GM19455 (cell line): ENCODE data around the gene EFR3B.
"Not testable (repeated sequence)": the region's sequence is repeated elsewhere in the genome, so short reads cannot be mapped to it uniquely, and the experiment has no call there.

ENCODE experiments used
- ATAC-seq: cut with Tn5 transposase; IDR thresholded peaks from one replicate; pipeline ENCODE4 v1.9.1; 2021; ENCODE audit not compliant: unreplicated experiment

Gene EFR3B

DNA sequence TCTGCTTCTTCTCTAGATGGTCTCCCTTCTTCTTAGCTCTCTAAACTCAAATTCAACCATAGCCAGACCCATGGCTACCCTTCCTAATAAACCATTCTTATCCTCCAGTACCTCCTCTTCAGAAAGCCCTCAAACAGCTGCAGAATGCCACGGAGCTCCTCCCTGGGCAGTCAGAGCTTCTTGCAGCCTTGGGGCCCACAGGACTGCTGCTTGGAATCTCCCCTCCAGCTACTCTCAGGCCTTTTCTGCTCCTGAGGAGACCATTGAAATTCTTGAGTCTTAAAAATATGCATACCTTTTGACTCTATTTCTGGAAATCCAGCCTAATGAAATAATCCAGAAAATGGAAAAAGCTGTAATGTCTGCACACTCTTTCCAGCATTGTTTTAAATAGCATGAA lies 30.7 kb downstream of the EFR3B start:
- ATAC-seq, result no peak

DNA sequence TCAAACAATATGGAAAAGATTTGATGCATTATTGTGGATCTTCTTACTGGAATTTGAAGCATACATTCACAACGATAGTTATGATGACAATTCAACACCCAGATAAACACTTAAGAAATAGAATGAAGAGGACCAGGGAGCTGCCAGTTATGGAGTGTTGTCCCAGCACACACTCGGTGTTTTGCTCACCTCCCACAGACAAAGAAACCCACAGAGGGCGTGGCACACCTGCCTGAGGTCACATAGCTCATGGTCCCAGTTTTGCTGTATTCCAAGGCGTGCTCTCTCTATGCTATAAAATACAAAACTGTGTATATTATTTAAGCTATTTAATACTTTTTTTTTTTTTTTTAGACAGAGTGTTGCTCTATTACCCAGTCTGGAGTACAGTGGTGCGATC lies 31.1 kb downstream of the EFR3B start:
- ATAC-seq, result no peak

DNA sequence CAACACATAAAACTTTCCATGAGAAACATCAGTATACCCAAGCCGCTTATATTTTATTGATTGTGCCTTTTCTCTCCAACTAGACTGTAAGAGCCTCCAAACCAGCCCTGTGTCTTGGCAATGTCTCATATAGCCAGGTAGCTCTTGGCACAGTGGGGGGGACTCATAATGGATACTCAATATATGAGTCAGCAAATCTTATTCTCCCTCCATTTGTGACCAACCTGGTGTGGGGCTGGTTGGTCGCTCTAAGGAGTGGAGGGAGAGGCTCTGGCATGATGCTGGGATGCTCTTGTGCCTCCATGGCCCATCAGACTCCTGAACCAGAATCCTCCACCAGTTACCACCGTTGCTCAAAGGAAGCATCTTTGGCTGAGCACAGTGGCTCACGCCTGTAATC lies 32.0 kb downstream of the EFR3B start:
- no peak for ATAC-seq

DNA sequence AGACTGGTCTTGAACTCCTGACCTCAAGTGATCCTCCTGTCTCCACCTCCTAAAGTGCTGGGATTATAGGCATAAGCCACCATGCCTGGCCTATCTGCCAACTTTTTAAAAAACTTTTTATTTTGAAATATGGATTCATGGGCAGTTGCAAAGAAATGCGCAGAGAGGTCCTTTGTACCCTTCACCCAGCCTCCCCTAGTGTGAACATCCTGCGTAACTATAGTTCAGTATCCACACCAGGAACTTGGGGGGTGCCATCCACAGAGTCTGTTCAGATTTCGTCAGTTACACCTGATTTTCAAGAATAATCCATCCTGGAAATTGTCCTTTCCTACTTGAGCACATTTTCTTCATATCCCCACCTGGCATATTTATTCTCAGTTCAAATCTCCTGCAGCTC lies 33.0 kb downstream of the EFR3B start:
- no peak for ATAC-seq

DNA sequence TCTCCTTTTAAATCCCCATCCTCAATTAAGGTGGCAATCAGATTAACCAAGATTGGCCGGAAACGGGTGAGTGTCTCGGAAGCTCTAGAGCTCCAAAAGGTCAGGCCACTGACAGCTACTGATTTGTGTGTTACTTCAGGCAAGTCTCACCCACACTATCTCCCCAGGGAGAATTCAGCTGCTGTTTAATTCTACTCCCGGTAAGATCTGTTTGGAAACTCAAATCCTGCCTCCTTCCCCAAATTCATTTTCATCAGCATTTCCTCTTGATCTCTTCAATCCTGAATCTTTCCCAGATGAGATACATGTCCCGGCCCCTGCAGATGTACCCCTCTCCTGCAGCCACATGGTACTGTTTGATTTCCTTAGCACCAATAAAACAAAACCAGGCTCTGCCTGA lies 34.9 kb downstream of the EFR3B start:
- ATAC-seq, result no peak

DNA sequence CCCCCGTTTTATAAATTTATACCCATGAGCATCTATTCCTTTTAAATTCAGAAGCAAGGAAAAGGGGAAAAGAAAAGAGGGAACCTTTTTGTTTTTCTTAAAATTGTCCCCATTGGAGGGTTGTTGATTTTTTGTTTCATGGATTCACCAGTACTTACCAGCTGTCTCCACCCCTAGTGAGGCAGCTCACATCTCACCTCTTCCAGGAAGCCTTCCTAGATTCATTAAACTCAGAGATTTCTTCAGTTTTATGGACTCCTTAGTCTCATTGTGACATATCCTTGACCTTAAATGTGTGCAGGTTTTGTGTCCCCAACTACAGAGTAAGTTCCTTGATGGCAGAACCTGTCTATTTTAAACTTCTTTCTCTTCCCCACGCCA lies 35.9 kb downstream of the EFR3B start:
- ATAC-seq, result no peak

DNA sequence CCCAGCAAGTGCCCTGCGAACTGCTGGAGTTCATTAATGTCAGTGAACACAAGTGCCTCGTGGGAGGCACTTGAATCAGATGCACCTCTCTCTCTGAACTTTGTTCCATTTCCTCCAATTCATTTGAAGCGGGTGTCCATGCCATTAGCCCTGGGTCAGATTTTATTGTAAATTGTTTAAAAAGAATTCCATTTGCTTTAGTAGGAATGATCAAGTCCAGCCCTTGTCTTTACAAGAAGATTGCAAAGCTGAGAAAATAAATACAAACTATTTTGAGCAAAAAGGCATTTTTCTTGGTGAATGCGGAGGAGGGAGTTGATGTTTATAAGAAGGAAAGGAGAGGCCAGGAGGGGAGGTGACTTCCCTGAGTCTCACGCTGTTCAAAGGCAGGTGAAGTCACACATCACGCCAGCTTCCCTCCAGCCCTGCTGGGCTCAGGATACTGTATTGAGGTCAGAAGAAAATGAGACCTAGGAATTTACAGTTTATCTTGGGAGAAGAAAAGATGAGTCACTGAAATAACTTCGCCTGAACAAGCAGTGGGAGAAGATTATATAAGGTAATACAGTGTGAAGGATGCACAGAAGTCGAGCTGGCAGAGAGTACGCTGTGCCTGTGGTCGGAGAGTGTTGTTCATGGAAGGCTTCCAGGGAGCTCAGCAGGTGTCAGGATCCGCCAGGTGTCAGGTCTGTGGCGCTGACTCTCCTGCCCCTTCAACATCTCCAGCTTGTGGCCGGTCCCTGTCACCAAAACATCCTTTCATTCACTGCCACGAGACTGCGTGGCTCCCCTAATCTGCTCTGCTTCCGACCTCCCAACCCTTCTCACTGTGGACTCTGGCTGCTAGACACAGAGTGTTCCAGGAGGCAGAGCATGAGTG lies 36.5 kb downstream of the EFR3B start:
- ATAC-seq, result no peak

DNA sequence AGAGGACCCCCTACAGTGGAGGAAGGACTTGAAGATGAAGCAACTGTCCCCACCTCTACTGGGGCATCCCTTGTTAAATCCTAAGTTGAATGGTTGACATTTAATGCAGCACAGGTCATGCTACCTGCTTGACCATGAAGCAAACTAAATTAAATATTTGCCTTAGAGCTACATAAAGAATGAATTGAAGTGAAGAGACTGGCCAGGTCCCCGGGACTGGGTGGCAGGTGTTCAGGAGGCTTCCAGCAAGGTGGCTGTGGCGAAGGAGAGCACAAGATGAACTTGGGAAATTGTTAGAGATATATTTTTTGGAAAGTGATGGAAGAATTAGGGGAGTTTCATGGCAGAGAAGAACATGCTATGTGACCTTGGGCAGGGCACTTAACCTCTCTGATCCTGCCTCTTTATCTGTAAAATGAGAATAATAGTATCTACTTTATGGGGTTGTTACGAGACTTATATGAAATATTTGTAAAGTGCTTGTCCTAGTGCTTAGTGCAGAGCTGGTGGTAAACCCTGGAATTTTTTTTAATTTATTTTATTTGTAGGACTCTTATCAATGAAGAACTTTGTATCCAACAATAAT lies 37.3 kb downstream of the EFR3B start:
- no peak for ATAC-seq

DNA sequence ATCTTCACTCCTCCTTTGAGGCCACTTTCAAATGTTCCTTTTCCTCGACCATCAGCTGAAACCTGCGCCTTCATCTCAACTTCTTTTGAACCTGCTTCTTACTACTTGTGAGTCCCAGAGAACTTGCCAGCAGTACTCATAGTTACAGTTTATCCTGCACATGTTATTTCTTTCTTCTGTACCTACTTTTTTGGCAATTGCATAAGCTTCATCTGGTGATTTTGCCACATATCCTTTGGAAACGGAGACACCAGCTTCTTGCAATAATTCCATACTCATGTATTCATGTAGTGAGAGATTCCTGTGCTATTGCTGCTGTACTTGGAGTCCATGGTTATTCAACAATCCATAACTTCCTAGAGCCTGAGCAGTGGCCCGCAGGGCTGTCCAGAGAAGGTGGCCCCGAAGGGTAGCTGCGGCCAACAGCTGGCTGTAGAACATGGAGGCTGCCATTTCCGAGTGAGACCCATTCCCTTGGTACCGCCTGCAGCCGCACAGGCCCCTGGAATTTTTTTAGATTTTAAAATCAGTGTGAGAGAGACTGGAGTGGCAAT lies 39.4 kb downstream of the EFR3B start:
- ATAC-seq, result no peak

DNA sequence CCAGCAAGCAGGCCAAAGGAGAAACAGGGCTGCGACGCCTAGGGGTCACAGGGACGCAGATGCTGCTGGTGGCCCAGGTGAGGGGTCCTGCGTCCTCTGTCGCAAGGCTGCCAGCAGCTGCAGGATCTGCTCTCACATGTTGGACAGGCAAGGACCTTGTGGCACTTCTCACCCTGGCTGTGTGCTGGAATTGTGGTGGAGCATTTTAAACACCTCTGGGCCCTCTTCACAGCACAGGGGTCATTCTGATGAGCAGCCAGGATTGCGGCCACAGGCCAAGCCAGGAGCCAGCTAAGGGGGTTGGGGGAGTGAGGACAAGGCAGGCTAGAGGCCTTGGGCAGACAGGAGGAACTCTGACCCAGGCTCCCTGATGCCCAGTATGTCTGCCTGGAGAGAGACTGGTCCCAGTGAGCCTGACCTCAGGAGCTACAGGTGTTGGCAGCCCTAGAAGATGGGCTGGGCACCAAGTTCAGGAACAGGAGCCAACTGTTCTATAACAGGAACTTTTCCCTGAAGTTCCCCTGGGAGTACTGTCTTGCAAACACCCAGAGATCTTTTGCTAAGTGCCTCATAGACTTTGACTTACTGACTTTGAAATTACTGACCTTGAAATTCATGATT lies 40.2 kb downstream of the EFR3B start:
- no peak for ATAC-seq

DNA sequence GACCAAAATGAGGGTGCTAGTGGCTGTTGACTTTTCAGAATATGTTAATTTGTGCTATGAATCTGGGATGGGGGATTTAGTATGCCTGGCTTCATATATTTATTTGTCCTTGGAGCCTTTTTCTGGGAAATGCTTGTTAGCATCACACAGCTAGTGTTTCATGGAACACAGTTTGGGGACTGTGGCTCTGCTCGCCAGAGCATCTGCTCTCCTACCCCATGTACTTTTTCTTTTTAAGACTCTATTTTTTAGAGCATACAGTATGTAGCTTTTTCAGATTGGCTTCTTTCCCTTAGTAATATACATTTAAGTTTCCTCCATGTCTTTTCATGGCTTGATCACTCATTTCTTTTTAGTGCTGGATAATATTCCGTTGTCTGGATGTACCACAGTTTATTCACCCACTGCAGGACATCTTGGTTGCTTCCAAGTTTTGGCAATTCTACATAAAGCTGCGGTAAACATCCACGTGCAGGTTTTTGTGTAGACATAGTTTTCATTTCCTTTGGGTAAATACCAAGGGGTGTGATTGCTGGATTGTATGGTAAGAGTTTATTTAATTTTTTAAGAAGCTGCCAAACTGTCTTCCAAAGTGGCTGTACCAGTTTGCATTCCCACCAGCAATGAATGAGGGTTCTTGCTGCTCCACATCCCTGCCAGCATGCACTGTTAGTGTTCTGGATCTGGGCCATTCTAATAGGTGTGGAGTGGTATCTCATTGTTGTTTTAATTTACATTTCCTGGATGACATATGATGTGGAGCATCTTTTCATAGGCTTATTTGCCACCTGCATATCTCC lies 44.1 kb downstream of the EFR3B start:
- ATAC-seq, result no peak

DNA sequence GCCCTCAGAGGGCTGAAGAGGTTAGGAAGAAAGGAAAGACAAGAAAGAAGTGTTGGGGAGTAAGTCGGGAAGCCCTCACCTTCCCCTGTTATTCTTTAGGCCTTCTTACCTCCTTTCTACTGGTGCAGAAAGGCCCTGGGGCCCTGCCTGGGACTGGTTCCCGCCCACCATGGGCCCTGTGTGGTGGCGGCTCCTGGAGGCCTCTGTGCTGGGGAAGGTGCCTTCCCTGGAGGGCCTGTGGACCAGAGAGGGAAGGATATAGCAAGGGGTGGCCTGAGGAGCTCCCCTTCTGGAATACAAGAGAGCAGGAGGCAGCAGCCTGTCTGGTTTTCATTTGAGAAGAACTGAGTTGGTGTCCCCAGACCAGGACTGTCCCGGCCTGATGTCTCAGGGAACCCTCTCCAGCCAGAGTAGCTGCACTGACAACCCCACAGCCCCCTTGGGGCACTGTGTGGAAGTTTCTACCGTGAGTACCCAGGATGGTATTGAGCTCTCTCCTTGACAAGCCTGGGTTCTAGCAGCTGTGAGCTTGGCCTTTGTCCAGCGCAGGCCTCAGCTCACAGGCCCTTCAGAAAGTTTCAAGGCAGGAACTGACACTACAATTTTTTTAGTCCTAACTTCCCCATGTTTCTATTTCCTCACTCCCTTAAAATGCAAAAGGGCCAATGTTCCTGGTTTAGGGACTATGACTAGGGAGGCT lies 47.1 kb downstream of the EFR3B start:
- ATAC-seq, result no peak

DNA sequence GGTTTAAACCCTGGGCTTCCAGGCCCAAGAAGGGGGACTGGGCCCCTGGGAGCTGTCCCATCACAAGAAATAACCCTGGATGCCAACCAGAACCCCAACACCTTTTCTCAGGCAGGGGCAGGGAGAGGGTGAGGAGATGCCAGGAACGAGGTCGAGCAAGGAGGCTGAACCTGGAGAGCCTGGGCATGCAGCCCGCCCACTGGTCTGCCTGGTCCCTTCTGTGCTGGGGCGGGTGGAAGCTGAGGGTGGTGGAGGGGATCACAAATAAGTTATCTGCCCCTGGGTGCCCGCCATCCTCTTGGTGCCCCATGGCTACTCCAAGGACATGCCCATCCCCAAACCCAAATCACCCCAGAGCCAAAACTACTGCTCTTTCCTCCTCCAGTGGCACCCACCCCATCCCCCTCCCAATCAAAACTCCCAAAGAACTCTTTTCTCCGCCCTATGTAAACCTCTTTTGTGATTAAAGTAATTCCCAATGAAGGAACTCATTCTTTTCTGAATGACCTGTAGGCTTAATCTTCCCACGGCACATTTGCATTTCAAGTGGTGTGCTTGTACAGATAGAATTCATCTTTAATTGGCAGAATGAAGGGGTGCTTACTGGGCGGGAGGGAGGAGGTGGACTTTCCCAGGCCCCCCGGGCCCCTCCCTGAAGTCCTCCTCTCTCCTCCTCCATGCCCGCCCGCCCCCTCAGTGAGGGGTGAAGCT lies 47.9 kb downstream of the EFR3B start:
- ATAC-seq, result no peak

DNA sequence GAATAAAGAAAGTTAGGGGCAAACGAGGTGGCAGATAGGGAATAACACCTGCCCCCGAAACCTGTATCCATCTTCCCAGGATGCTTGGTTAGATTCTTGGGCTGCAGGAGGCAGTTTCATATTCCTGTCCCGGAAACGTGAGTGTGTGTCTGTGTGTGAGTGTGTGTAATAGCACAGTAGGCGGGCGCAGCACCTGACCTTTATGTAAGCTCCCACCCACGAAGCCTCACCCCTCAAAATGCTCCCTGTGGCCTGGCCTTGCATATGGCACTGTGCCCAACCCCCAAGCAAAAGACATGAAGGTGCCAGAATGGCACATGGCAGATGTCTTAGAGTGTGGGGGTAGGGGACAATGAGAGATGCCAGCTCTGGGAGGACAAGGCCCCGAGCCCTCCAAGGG lies 48.9 kb downstream of the EFR3B start:
- no peak for ATAC-seq

DNA sequence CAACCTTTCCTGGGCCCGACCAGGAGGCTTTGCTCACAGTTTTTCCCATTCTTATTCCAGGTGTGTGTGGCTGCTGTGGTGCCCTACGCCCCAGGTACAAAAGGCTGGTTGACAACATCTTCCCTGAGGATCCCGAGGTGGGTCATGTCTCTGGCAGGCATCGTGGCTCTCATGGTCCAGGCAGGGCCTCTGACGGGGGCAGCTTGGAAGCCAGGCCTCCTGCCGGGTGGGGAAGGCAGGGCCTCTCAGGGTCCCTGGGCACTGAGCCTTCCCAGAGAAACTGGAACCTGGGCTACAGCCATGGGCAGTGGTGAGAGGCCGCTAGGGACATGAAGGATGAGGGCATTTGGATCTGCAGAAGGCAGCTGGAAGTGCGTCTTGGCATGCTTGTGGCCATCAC lies 49.4 kb downstream of the EFR3B start:
- no peak for ATAC-seq

DNA sequence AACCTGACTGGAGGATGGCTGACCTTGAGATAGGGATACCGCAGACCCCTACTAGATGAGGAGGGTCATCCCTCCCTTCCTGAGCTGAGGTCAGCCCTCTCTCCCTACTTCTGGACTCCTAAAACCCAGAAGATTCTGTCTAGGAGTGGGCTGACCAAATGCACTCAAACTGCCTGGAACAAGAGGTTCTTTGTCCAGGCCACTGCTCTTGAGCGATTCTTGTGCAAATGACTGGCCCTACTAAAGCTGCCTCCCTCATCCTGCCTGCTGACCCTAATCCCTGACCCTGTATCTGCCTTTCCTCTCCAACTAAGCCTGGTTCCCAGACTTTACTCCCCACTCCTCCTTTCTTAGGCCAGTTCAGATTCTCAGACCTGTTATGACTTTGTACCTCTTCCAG lies 56.2 kb downstream of the EFR3B start:
- ATAC-seq, result no peak

DNA sequence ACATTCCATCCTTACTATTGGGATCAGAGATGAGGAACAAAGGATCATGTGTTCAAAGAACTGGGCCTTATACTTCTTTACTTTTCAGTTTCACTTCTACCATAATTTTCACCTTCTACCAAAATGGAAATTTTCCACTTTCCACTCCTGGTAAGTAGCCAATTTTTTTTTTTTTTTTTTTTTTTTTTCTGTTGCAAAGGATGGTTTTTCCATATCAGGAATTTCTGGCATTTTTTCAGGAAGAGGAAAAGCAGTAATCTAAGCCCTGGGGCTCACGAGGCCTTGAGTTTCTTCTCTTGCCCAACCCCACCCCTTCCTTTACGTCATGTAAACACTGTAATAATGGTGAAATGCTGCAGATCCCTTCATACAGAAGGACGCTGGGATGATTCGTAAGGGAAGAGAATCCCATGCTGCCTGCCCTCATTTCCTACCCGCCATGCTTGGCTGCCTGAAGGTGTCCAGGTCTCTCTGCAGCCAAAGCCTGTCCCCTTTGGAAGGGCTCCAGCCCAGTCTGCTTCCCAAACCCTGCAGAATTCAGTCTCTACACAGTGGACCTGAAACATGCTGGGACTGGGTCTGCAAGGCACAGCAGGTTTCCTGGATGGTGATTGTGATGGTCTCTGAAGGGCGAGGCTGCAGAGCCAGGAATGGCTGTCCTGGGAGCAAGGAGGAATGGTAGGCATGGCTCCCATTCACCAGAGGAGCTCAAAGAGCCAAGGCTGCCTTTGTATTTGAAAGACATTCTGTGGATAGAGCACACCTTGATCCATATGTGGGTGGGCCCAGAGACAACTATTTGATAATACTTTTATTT lies 57.0 kb downstream of the EFR3B start:
- ATAC-seq, result no peak

DNA sequence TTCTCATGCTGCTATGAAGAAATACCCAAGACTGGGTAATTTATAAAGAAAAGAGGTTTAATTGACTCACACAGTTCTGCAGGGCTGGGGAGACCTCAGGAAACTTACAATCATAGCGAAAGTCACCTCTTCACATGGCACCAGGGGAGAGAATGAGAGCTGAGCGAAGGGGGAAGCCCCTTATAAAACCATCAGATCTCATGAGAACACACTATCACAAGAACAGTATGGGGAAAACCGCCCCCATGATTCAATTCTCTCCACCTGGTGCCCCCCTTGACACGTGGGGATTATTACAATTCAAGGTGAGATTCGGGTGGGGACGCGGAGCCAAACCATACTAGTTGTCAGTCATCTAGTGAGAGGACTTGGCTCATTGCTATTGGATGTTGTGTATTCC lies 60.5 kb downstream of the EFR3B start:
- ATAC-seq, result not testable (repeated sequence)

DNA sequence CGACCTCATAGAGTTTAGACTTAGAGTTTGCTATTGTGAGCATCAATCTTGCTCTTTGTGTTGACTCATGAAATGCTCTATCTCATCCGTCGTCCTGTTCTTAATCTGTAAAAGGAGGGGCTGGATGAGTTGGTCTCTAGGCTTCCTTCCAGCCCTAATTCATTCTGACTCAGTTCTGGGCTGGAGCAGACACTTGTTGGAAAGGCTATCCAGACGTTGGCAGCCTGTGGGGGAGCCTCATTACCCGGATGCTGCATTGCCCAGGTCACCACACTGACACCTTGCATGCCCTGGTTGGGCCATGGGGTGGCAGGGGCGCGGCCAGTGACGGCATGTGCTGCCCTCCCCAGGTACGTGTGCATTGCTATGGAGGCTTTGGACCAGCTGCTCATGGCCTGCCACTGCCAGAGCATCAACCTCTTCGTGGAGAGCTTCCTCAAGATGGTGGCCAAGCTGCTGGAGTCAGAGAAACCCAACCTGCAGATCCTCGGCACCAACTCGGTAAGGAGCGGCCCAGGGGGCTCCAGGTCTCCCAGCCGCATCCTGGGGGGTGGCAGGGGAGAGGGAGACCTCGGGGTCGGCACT lies 61.5 kb downstream of the EFR3B start:
- ATAC-seq, result no peak
